ENCODE results near the gene C3orf62. TPM values are rescaled to one million over a fixed set of nuclear protein-coding genes. Genes with fewer than 3 reads are reported as not detected.

Gene C3orf62
- 1 to 10 TPM; 2.8 to 6.2 (median 3.8) TPM for total RNA-seq

- H3K27ac ChIP-seq = peak within 1 kb of the TSS; percentile 88 to 96 (median 93)
- H3K4me3 ChIP-seq (replicated peaks in 1 of 3) = peak within 1 kb of the TSS; percentile 10 to 40 (median 40)
- no peak for TF ChIP-seq CTCF (IDR thresholded peaks at IDR 0.05)
- TF ChIP-seq POLR2A (IDR thresholded peaks at IDR 0.05) = peak in 1 of 2 donors; percentile 47
- DNase-seq = peak; percentile 91
- H3K9me3 ChIP-seq = no peaks in the 10 kb centered on the region
- H3K4me1 ChIP-seq = peaks cover 7 to 26% of the 10 kb centered on the region in 2 donors
- intact Hi-C loops (cut with DNase I) = loop anchor here (5.0 kb wide), 1 partner anchor 104 kb away; the partner anchor contains the start of gene KLHDC8B
- H3K27me3 ChIP-seq = no peaks in the 10 kb centered on the region
- 5 to 7% methylated on average over 22 to 44 of the region's 51 CpGs for WGBS, 2 donors
- H3K36me3 ChIP-seq = peaks cover 6 to 10% of the 10 kb centered on the region in 2 donors
Observed at GRCh38 chr3:49276475-49277382, at the start of gene C3orf62. C3orf62 (minus strand) TSS chr3:49277232; CDS start chr3:49276872, 360 bp downstream.

GRCh38 chr3:49324768-49325167, 47.7 kb upstream of the C3orf62 start:
- H3K4me1 ChIP-seq = no peaks in the 10 kb centered on the region
- 91 to 92% methylated on average over 7 of the region's 7 CpGs for WGBS, 2 donors
- no peak for DNase-seq
- TF ChIP-seq CTCF (IDR thresholded peaks at IDR 0.05) = no peak
- no peak for TF ChIP-seq POLR2A (IDR thresholded peaks at IDR 0.05)
- H3K36me3 ChIP-seq = peaks cover 83 to 85% of the 10 kb centered on the region in 2 donors
- no peaks in the 10 kb centered on the region for H3K9me3 ChIP-seq
- no peak overlapping the region for H3K27ac ChIP-seq
- H3K27me3 ChIP-seq = no peaks in the 10 kb centered on the region
- H3K4me3 ChIP-seq (replicated peaks in 1 of 3) = no peak overlapping the region
- intact Hi-C loops (cut with DNase I) = no loop called here

GRCh38 chr3:49316696-49317457, 39.8 kb upstream of the C3orf62 start:
- Histone ChIP-seq H3K9me3 (no peaks in the 10 kb centered on the region), H3K4me1 (no peaks in the 10 kb centered on the region), H3K4me3 (replicated peaks in 1 of 3) (no peak overlapping the region), H3K27ac (no peak overlapping the region), H3K27me3 (no peaks in the 10 kb centered on the region), H3K36me3 (peaks cover 36 to 45% of the 10 kb centered on the region in 2 donors)
- intact Hi-C loops (cut with DNase I) = no loop called here
- WGBS, 2 donors = 92 to 97% methylated on average over 13 to 15 of the region's 16 CpGs
- TF ChIP-seq CTCF (IDR thresholded peaks at IDR 0.05) = no peak
- TF ChIP-seq POLR2A (IDR thresholded peaks at IDR 0.05) = no peak
- no peak for DNase-seq

GRCh38 chr3:49313896-49314688, 37.1 kb upstream of the C3orf62 start:
- Histone ChIP-seq H3K36me3 (peaks cover 29 to 36% of the 10 kb centered on the region in 2 donors), H3K27me3 (no peaks in the 10 kb centered on the region), H3K27ac (no peak overlapping the region), H3K4me1 (no peaks in the 10 kb centered on the region), H3K4me3 (replicated peaks in 1 of 3) (no peak overlapping the region), H3K9me3 (no peaks in the 10 kb centered on the region)
- intact Hi-C loops (cut with DNase I) = no loop called here
- no peak for DNase-seq
- no peak for TF ChIP-seq POLR2A (IDR thresholded peaks at IDR 0.05)
- no peak for TF ChIP-seq CTCF (IDR thresholded peaks at IDR 0.05)
- WGBS, 2 donors = 80 to 95% methylated on average over 1 of the region's 1 CpG

Measured in thyroid gland (tissue), 4 donors.